Osteocyte (in vitro differentiated cells): ENCODE measurements around the gene ARHGAP4. TPM values are rescaled to one million over a fixed set of nuclear protein-coding genes. Genes with fewer than 3 reads are reported as not detected.

Experiments
- DNase-seq: peaks from one replicate; pipeline ENCODE4 v3.0.0; 2021; ENCODE audit warnings: mixed read lengths; ENCODE audit not compliant: unreplicated experiment; ENCODE audit errors: extremely low spot score
- H3K27ac Mint-ChIP-seq: one replicate; pipeline ENCODE4 v1.8.0; 2021; ENCODE audit warnings: mild to moderate bottlenecking, mixed read lengths; ENCODE audit not compliant: unreplicated experiment
- H3K27me3 Mint-ChIP-seq: one replicate; pipeline ENCODE4 v1.8.0; 2021; ENCODE audit warnings: mixed read lengths; ENCODE audit not compliant: unreplicated experiment
- H3K36me3 Mint-ChIP-seq: one replicate; pipeline ENCODE4 v1.8.0; 2021; ENCODE audit warnings: mixed read lengths; ENCODE audit not compliant: unreplicated experiment
- H3K4me1 Mint-ChIP-seq: one replicate; pipeline ENCODE4 v1.8.0; 2021; ENCODE audit warnings: mixed read lengths; ENCODE audit not compliant: unreplicated experiment
- H3K4me3 Mint-ChIP-seq: one replicate; pipeline ENCODE4 v1.8.0; 2021; ENCODE audit warnings: mild to moderate bottlenecking, moderate library complexity, mixed read lengths; ENCODE audit not compliant: unreplicated experiment
- H3K9me3 Mint-ChIP-seq: one replicate; pipeline ENCODE4 v1.8.0; 2021; ENCODE audit warnings: mixed read lengths; ENCODE audit not compliant: unreplicated experiment
- total RNA-seq: library from RNA; stranded (reverse); gene quantifications from 2 replicates; pipeline ENCODE4 v1.2.1, GENCODE V29; 2021
- TF ChIP-seq, protein P1 (sequence below): fragments of 200-600 bp; sonication (generic); IDR thresholded peaks from 2 replicates; pipeline ENCODE4 v1.5.0; 2021; ENCODE audit warnings: antibody characterized with exemption, mild to moderate bottlenecking, moderate library complexity

Gene ARHGAP4
- total RNA-seq, 1 donor from 2014 or later, result 5.3 TPM

GRCh38 chrX:153869473-153870287 lies 56.4 kb downstream of the ARHGAP4 start:
- peaks cover 3% of the 10 kb centered on the region for H3K9me3 Mint-ChIP-seq
- H3K4me1 Mint-ChIP-seq, result no peaks in the 10 kb centered on the region
- H3K27me3 Mint-ChIP-seq, result no peaks in the 10 kb centered on the region
- no peak overlapping the region for H3K4me3 Mint-ChIP-seq
- H3K27ac Mint-ChIP-seq, result no peak overlapping the region
- no peak for DNase-seq
- H3K36me3 Mint-ChIP-seq, result no peaks in the 10 kb centered on the region
- TF ChIP-seq, protein P1, sequence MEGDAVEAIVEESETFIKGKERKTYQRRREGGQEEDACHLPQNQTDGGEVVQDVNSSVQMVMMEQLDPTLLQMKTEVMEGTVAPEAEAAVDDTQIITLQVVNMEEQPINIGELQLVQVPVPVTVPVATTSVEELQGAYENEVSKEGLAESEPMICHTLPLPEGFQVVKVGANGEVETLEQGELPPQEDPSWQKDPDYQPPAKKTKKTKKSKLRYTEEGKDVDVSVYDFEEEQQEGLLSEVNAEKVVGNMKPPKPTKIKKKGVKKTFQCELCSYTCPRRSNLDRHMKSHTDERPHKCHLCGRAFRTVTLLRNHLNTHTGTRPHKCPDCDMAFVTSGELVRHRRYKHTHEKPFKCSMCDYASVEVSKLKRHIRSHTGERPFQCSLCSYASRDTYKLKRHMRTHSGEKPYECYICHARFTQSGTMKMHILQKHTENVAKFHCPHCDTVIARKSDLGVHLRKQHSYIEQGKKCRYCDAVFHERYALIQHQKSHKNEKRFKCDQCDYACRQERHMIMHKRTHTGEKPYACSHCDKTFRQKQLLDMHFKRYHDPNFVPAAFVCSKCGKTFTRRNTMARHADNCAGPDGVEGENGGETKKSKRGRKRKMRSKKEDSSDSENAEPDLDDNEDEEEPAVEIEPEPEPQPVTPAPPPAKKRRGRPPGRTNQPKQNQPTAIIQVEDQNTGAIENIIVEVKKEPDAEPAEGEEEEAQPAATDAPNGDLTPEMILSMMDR, result no peak

- no peaks in the 10 kb centered on the region for H3K27me3 Mint-ChIP-seq
- no peak overlapping the region for H3K27ac Mint-ChIP-seq
- H3K36me3 Mint-ChIP-seq, result no peaks in the 10 kb centered on the region
- no peaks in the 10 kb centered on the region for H3K4me1 Mint-ChIP-seq
- H3K9me3 Mint-ChIP-seq, result no peaks in the 10 kb centered on the region
- H3K4me3 Mint-ChIP-seq, result no peak overlapping the region
- no peak for DNase-seq
- TF ChIP-seq, protein P1, result no peak
Measured at GRCh38 chrX:153868576-153869472, 57.2 kb downstream of the ARHGAP4 start.

DNA sequence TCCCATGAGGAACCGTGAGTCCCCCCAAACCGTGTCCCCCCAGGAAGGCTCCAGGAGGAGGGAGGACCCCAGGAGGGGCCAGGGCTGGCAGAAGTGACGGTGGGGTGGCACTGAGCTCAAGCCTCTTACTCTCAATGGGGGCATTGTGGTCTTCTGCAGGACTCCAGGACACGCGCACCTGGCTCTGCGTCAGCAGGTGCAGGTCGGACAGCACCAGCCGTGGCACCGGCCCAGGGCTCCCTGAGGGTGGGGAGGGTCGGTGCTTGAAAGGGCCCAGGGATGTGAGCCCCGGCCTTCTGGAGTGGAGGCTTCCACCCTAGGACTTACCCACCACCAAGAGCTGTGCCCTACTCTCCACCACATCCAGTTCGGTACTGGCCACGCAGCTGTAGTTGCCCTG lies 58.4 kb downstream of the ARHGAP4 start:
- Mint-ChIP-seq H3K27ac (no peak overlapping the region), H3K27me3 (no peaks in the 10 kb centered on the region), H3K4me3 (no peak overlapping the region), H3K4me1 (no peaks in the 10 kb centered on the region), H3K36me3 (no peaks in the 10 kb centered on the region), H3K9me3 (no peaks in the 10 kb centered on the region)
- TF ChIP-seq, protein P1, result no peak
- DNase-seq, result no peak

- Mint-ChIP-seq H3K36me3 (no peaks in the 10 kb centered on the region), H3K4me3 (no peak overlapping the region), H3K4me1 (no peaks in the 10 kb centered on the region), H3K27ac (no peak overlapping the region), H3K27me3 (no peaks in the 10 kb centered on the region), H3K9me3 (no peaks in the 10 kb centered on the region)
- TF ChIP-seq, protein P1, result no peak
- DNase-seq, result no peak
Measured at GRCh38 chrX:153867139-153867538, 58.9 kb downstream of the ARHGAP4 start.
